Endothelial cell of umbilical vein (primary cell): ENCODE data around the gene VWA8. TPM values are rescaled to one million over a fixed set of nuclear protein-coding genes. Genes with fewer than 3 reads are reported as not detected.
A peak's percentile ranks its signal among the peaks of the same experiment; 100 is the strongest.

Experiments used
- BruUV-seq: library from RNA; stranded (reverse); fragments of 400-500 nt; replicated peaks from 2 replicates; lab custom pipeline; 2021; lab: Mats Ljungman, UMichigan
- CTCF ChIA-PET: fragments of 300-600, 350-600 bp; sonication (Branson Sonifier 250); formaldehyde crosslinking; loops from one replicate; lab custom pipeline; 2021; ENCODE audit warnings: antibody characterized with exemption, inconsistent platforms; lab: Charles Lee
- POLR2A ChIA-PET: fragments of 300-600, 350-600 bp; sonication (Branson Sonifier 250); formaldehyde crosslinking; loops from one replicate; lab custom pipeline; 2021; ENCODE audit warnings: antibody characterized with exemption, inconsistent platforms; lab: Charles Lee
- DNase-seq: peaks from one replicate; pipeline ENCODE4 v3.0.0-alpha.2; 2011; ENCODE audit warnings: low read depth, low spot score
- FAIRE-seq: peaks from 2 replicates; lab custom pipeline; 2011; peaks lifted over from hg19 to GRCh38; lab: Jason Lieb, UNC
- H2AFZ ChIP-seq: 2 replicates; pipeline ENCODE4 v1.6.0; 2012; ENCODE audit warnings: low read depth, low read length, control low read depth, inconsistent platforms
- H3K27ac ChIP-seq: 2 replicates; pipeline ENCODE4 v1.5.1; 2011; ENCODE audit warnings: low read depth, mild to moderate bottlenecking, control low read depth, low read length, moderate library complexity; ENCODE audit not compliant: insufficient read depth
- H3K27me3 ChIP-seq, 2 experiments: 2 replicates each; pipeline versions ENCODE4 v1.6.0 to v1.6.1; 2011; ENCODE audit warnings: low read length in 2 of 2, mixed read lengths in 1 of 2; ENCODE audit not compliant: control insufficient read depth in 2 of 2, insufficient read depth in 2 of 2
- H3K36me3 ChIP-seq, 2 experiments: 2 replicates in 1 of 2; 3 replicates in 1 of 2; pipeline ENCODE4 v1.5.1; 2011; ENCODE audit warnings: low read length in 2 of 2, mild to moderate bottlenecking in 1 of 2, moderate library complexity in 1 of 2; ENCODE audit not compliant: control insufficient read depth in 2 of 2, insufficient read depth in 2 of 2; ENCODE audit errors: extremely low read depth in 1 of 2
- H3K4me1 ChIP-seq: 3 replicates; pipeline ENCODE4 v1.5.1; 2011; ENCODE audit warnings: mild to moderate bottlenecking, low read length; ENCODE audit not compliant: control insufficient read depth, insufficient read depth; ENCODE audit errors: extremely low read depth
- H3K4me2 ChIP-seq: 2 replicates; pipeline ENCODE4 v1.6.1; 2011; ENCODE audit warnings: low read length, control low read depth, mixed read lengths; ENCODE audit not compliant: insufficient read depth
- H3K4me3 ChIP-seq, 3 experiments: fragments of 200-600 bp in 1 of 3; sonication (generic), shearing (Covaris generic) in 1 of 3; replicated peaks in 1 of 3; 2 replicates each; pipeline ENCODE4 v1.5.1; 2011 to 2016; ENCODE audit warnings: control low read depth in 3 of 3, low read length in 3 of 3, mild to moderate bottlenecking in 2 of 3, inconsistent platforms in 1 of 3, low read depth in 1 of 3, moderate library complexity in 1 of 3; ENCODE audit not compliant: insufficient read depth in 1 of 3
- H3K79me2 ChIP-seq: 2 replicates; pipeline ENCODE4 v1.6.0; 2012; ENCODE audit warnings: low read length, inconsistent platforms; ENCODE audit not compliant: control insufficient read depth, insufficient read depth
- H3K9ac ChIP-seq: replicated peaks from 2 replicates; pipeline ENCODE3; 2011; ENCODE audit warnings: low read length, control low read depth; ENCODE audit not compliant: insufficient read depth; ENCODE audit errors: extremely low read depth
- H3K9me1 ChIP-seq: replicated peaks from 3 replicates; pipeline ENCODE4 v1.6.0; 2011; ENCODE audit warnings: mild to moderate bottlenecking, low read length; ENCODE audit not compliant: control insufficient read depth, insufficient read depth; ENCODE audit errors: extremely low read depth
- H3K9me3 ChIP-seq: replicated peaks from 2 replicates; pipeline ENCODE4 v1.5.1; 2012; ENCODE audit warnings: low read length, inconsistent platforms; ENCODE audit not compliant: control insufficient read depth, insufficient read depth
- H4K20me1 ChIP-seq: replicated peaks from 2 replicates; pipeline ENCODE3; 2011; ENCODE audit warnings: mild to moderate bottlenecking, low read length; ENCODE audit not compliant: control insufficient read depth, insufficient read depth; ENCODE audit errors: extremely low read depth
- CTCF ChIP-seq, 2 donors: IDR thresholded peaks; 1 replicate in 1 of 2; 2 replicates in 1 of 2; pipeline ENCODE4 v1.5.1; 2011; ENCODE audit warnings: low read length in 2 of 2, mild to moderate bottlenecking in 2 of 2, moderate library complexity in 2 of 2, control low read depth in 1 of 2, inconsistent platforms in 1 of 2, low read depth in 1 of 2; ENCODE audit not compliant: insufficient read depth in 1 of 2; ENCODE audit errors: extremely low read depth in 1 of 2
- EZH2 ChIP-seq: IDR thresholded peaks from 2 replicates; pipeline ENCODE4 v1.6.1; 2012; ENCODE audit warnings: borderline replicate concordance, low read depth, mild to moderate bottlenecking, moderate library complexity, low read length, inconsistent platforms; ENCODE audit not compliant: severe bottlenecking
- FOS ChIP-seq: IDR thresholded peaks from 2 replicates; pipeline ENCODE4 v1.6.1; 2011; ENCODE audit warnings: mild to moderate bottlenecking, low read length, moderate library complexity, borderline replicate concordance; ENCODE audit not compliant: insufficient read depth
- GATA2 ChIP-seq: IDR thresholded peaks from 2 replicates; pipeline ENCODE4 v1.7.0; 2011; ENCODE audit warnings: low read depth, mild to moderate bottlenecking, moderate library complexity, mixed read lengths, low read length; ENCODE audit not compliant: insufficient read length, insufficient read depth
- JUN ChIP-seq: IDR thresholded peaks from 2 replicates; pipeline ENCODE4 v1.6.1; 2011; ENCODE audit warnings: borderline replicate concordance, low read depth; ENCODE audit not compliant: insufficient read length, insufficient read depth
- MAX ChIP-seq: IDR thresholded peaks from 2 replicates; pipeline ENCODE4 v1.6.1; 2011; ENCODE audit not compliant: insufficient read depth, insufficient read length
- MYC ChIP-seq: IDR thresholded peaks from one replicate; pipeline ENCODE4 v1.6.1; 2011; ENCODE audit warnings: mild to moderate bottlenecking, low read depth, low read length
- POLR2A ChIP-seq: IDR thresholded peaks from 2 replicates; pipeline ENCODE4 v1.6.1; 2012; ENCODE audit warnings: low read depth, mild to moderate bottlenecking, control low read depth, low read length
- POLR2AphosphoS5 ChIP-seq: IDR thresholded peaks from 2 replicates; pipeline ENCODE4 v1.6.1; 2012; ENCODE audit warnings: low read depth, mild to moderate bottlenecking, control low read depth, low read length, moderate library complexity; ENCODE audit not compliant: insufficient read depth
- dilution Hi-C: fragments of 300-500 bp; cut with MboI; formaldehyde crosslinking; loops from one replicate; pipeline ENCODE4 v1.15.0; 2019; ENCODE audit warnings: low sequenced_read_pairs; ENCODE audit not compliant: extremely low pct_ligation_motif_present
- intact Hi-C: fragments of 100-400 bp; cut with micrococcal nuclease; formaldehyde crosslinking; loops from one replicate; pipeline ENCODE4 v1.10.0; 2022
- polyA plus RNA-seq, 4 experiments: library from polyadenylated mRNA; depleted of rRNA in 3 of 4; stranded (reverse) in 3 of 4; unstranded in 1 of 4; fragments of >200 nt; gene quantifications; 2 replicates each; pipeline versions ENCODE4 v1.2.1 to v1.2.3, GENCODE V29; 2011 to 2012; ENCODE audit warnings: missing spikeins in 1 of 4
- total RNA-seq: library from RNA; stranded (reverse); gene quantifications from 2 replicates; pipeline ENCODE4 v1.2.3, GENCODE V29; 2021

VWA8 gene
- total and polyA plus RNA-seq, 2 donors (not counting 3 experiments of a cell fraction or from before 2014, with no cell fraction given) = 2.9 to 11.3 TPM

- no peaks in the 10 kb centered on the region for H4K20me1 ChIP-seq
Observed at GRCh38 chr13:41650706-41651105, 310.2 kb downstream of the VWA8 start.

More at GRCh38 chr13:41650706-41651105, 310.2 kb downstream of the VWA8 start:
- H3K79me2 ChIP-seq = no peaks in the 10 kb centered on the region
- H3K4me2 ChIP-seq = no peak overlapping the region
- H3K27me3 ChIP-seq = no peaks in the 10 kb centered on the region
- H3K4me1 ChIP-seq = peaks cover 49% of the 10 kb centered on the region
- no peak overlapping the region for H3K4me3 ChIP-seq
- H3K27ac ChIP-seq = peak overlapping the region; percentile 16
- no peak overlapping the region for H2AFZ ChIP-seq
- intact Hi-C loops = no loop called here
- no peaks in the 10 kb centered on the region for H3K9me1 ChIP-seq
- FAIRE-seq = no peak
- POLR2A ChIA-PET = interaction anchor here (4.4 kb wide), 1 partner anchor 36 kb away, joined by 29 read pairs; no protein-coding TSS in a partner anchor
- no TSS peak for BruUV-seq
- DNase-seq = no peak
- CTCF ChIA-PET = interaction anchor here (0.9 to 3.7 kb wide), 8 partner anchors 37 to 318 kb away, joined by 3 to 97 read pairs (median 6); partner anchors contain the start of gene RGCC
- no peaks in the 10 kb centered on the region for H3K36me3 ChIP-seq
- no peak for TF ChIP-seq GATA2
- TF ChIP-seq MYC = no peak
- no peak for TF ChIP-seq FOS
- TF ChIP-seq POLR2A = no peak
- TF ChIP-seq MAX = no peak
- TF ChIP-seq EZH2 = no peak
- TF ChIP-seq JUN = no peak
- no peak for TF ChIP-seq POLR2AphosphoS5
- no peak for TF ChIP-seq CTCF (IDR thresholded peaks at IDR 0.05; ENCODE audit: extremely low read depth in 1 of 2, insufficient read depth in 1 of 2, low read depth in 1 of 2, low read length in 2 of 2)
- no peak overlapping the region for H3K9ac ChIP-seq
- H3K9me3 ChIP-seq = no peaks in the 10 kb centered on the region
- dilution Hi-C loops = loop anchor here (25.0 kb wide), 1 partner anchor 462 kb away; no protein-coding TSS in a partner anchor
